DND-41 (cell line): ENCODE results near the gene RTF1.

Source experiments
- ATAC-seq: fragments of 200-7000 bp; cut with Tn5 transposase; 3 replicates; pipeline ENCODE4 v1.9.1; 2021; ENCODE audit warnings: low read depth; ENCODE audit not compliant: insufficient read depth
- DNase-seq: peaks from one replicate; pipeline ENCODE4 v3.0.0-alpha.2; 2020
- H2AFZ ChIP-seq: 2 replicates; pipeline ENCODE4 v1.6.0; 2012; ENCODE audit warnings: low read depth, low read length
- H3K27ac ChIP-seq: 2 replicates; pipeline ENCODE4 v1.5.1; 2012; ENCODE audit warnings: low read length, inconsistent platforms
- H3K27me3 ChIP-seq: fragments of 200-600 bp; sonication (generic); 2 replicates; pipeline ENCODE4 v1.6.0; 2012; ENCODE audit warnings: low read length, mild to moderate bottlenecking, inconsistent platforms; ENCODE audit not compliant: insufficient read depth, poor library complexity
- H3K36me3 ChIP-seq: 2 replicates; pipeline ENCODE4 v1.5.1; 2012; ENCODE audit warnings: low read length, inconsistent platforms; ENCODE audit not compliant: insufficient read depth
- H3K4me1 ChIP-seq: 2 replicates; pipeline ENCODE4 v1.5.1; 2012; ENCODE audit warnings: mild to moderate bottlenecking, low read length; ENCODE audit not compliant: insufficient read depth
- H3K4me2 ChIP-seq: 2 replicates; pipeline ENCODE4 v1.6.0; 2012; ENCODE audit warnings: mild to moderate bottlenecking, moderate library complexity, low read length, inconsistent platforms; ENCODE audit not compliant: insufficient read depth
- H3K4me3 ChIP-seq, 2 experiments: fragments of 200-600 bp in 1 of 2; shearing (Covaris generic) in 1 of 2; 2 replicates each; pipeline ENCODE4 v1.5.1; 2012 to 2016; ENCODE audit warnings: inconsistent platforms in 2 of 2, low read length in 2 of 2, mild to moderate bottlenecking in 2 of 2, low read depth in 1 of 2, moderate library complexity in 1 of 2
- H3K79me2 ChIP-seq: 2 replicates; pipeline ENCODE4 v1.6.0; 2012; ENCODE audit warnings: low read length, inconsistent platforms; ENCODE audit not compliant: insufficient read depth
- H3K9ac ChIP-seq: 2 replicates; pipeline ENCODE4 v1.6.0; 2012; ENCODE audit warnings: low read depth, mild to moderate bottlenecking, inconsistent platforms, low read length, moderate library complexity
- H3K9me3 ChIP-seq: 2 replicates; pipeline ENCODE4 v1.5.1; 2012; ENCODE audit warnings: low read length, moderate library complexity, mild to moderate bottlenecking, inconsistent platforms; ENCODE audit not compliant: insufficient read depth, severe bottlenecking
- H4K20me1 ChIP-seq: 2 replicates; pipeline ENCODE4 v1.6.0; 2012; ENCODE audit warnings: low read length; ENCODE audit not compliant: insufficient read depth
- CTCF ChIP-seq: IDR thresholded peaks from 2 replicates; pipeline ENCODE4 v1.5.1; 2012; ENCODE audit warnings: borderline replicate concordance, low read length, moderate library complexity, mild to moderate bottlenecking; ENCODE audit not compliant: poor library complexity, severe bottlenecking; ENCODE audit errors: extremely low read depth
- EZH2 ChIP-seq: IDR thresholded peaks from 3 replicates; pipeline ENCODE4 v1.6.1; 2012; ENCODE audit warnings: borderline replicate concordance, low read depth, mild to moderate bottlenecking, moderate library complexity, low read length, inconsistent platforms; ENCODE audit not compliant: severe bottlenecking

RTF1 gene

GRCh38 chr15:41474941-41475340 is 58.0 kb downstream of the RTF1 start:
- Histone ChIP-seq H3K27ac (no peak overlapping the region), H3K4me3 (no peak overlapping the region), H3K4me2 (no peak overlapping the region), H3K9me3 (no peaks in the 10 kb centered on the region), H4K20me1 (no peaks in the 10 kb centered on the region), H3K9ac (no peak overlapping the region), H2AFZ (no peak overlapping the region), H3K79me2 (no peaks in the 10 kb centered on the region), H3K4me1 (no peaks in the 10 kb centered on the region), H3K36me3 (peaks cover 77% of the 10 kb centered on the region), H3K27me3 (no peaks in the 10 kb centered on the region)
- ATAC-seq = no peak
- no peak for DNase-seq
- no peak for TF ChIP-seq EZH2
- no peak for TF ChIP-seq CTCF

GRCh38 chr15:41476416-41477048 is 59.6 kb downstream of the RTF1 start:
- H3K9ac ChIP-seq = no peak overlapping the region
- no peaks in the 10 kb centered on the region for H3K9me3 ChIP-seq
- peaks cover 79% of the 10 kb centered on the region for H3K36me3 ChIP-seq
- H3K4me1 ChIP-seq = no peaks in the 10 kb centered on the region
- H4K20me1 ChIP-seq = no peaks in the 10 kb centered on the region
- no peak for TF ChIP-seq CTCF
- TF ChIP-seq EZH2 = no peak
- H3K4me3 ChIP-seq = no peak overlapping the region
- ATAC-seq (no peak), DNase-seq (no peak)
- no peak overlapping the region for H2AFZ ChIP-seq
- H3K27ac ChIP-seq = no peak overlapping the region
- no peak overlapping the region for H3K4me2 ChIP-seq
- no peaks in the 10 kb centered on the region for H3K79me2 ChIP-seq
- no peaks in the 10 kb centered on the region for H3K27me3 ChIP-seq

GRCh38 chr15:41480396-41481140 is 63.7 kb downstream of the RTF1 start:
- Histone ChIP-seq H3K9ac (no peak overlapping the region), H3K4me2 (no peak overlapping the region), H3K79me2 (no peaks in the 10 kb centered on the region), H3K4me3 (no peak overlapping the region), H3K36me3 (peaks cover 65% of the 10 kb centered on the region), H4K20me1 (no peaks in the 10 kb centered on the region), H3K4me1 (no peaks in the 10 kb centered on the region), H3K27ac (no peak overlapping the region), H2AFZ (no peak overlapping the region), H3K9me3 (no peaks in the 10 kb centered on the region), H3K27me3 (no peaks in the 10 kb centered on the region)
- ATAC-seq = no peak
- no peak for DNase-seq
- TF ChIP-seq CTCF = no peak
